Fibroblast of lung (primary cell): Measurements from ENCODE around the gene C1QTNF9.

Experiments
- CTCF ChIP-seq, 2 donors: IDR thresholded peaks in 1 of 2; conservative IDR thresholded peaks in 1 of 2; 1 replicate in 1 of 2; 2 replicates in 1 of 2; pipeline ENCODE4 v1.5.1; 2011 to 2012; ENCODE audit warnings: low read length in 2 of 2, control low read depth in 1 of 2, inconsistent platforms in 1 of 2, low read depth in 1 of 2, mild to moderate bottlenecking in 1 of 2
- EZH2 ChIP-seq: IDR thresholded peaks from 2 replicates; pipeline ENCODE4 v1.5.1; 2012; ENCODE audit warnings: low read length, control low read depth, mild to moderate bottlenecking; ENCODE audit errors: missing control alignments

- TF ChIP-seq CTCF (conservative IDR thresholded peaks at IDR 0.05 in 1 of 2, IDR thresholded peaks at IDR 0.05 in 1 of 2; ENCODE audit: low read depth in 1 of 2, low read length in 2 of 2) (no peak), EZH2 (no peak)
Measured at GRCh38 chr13:24304620-24305019, 4.8 kb upstream of the C1QTNF9 start.
